ENCODE measurements around the gene SCAPER.

DNA sequence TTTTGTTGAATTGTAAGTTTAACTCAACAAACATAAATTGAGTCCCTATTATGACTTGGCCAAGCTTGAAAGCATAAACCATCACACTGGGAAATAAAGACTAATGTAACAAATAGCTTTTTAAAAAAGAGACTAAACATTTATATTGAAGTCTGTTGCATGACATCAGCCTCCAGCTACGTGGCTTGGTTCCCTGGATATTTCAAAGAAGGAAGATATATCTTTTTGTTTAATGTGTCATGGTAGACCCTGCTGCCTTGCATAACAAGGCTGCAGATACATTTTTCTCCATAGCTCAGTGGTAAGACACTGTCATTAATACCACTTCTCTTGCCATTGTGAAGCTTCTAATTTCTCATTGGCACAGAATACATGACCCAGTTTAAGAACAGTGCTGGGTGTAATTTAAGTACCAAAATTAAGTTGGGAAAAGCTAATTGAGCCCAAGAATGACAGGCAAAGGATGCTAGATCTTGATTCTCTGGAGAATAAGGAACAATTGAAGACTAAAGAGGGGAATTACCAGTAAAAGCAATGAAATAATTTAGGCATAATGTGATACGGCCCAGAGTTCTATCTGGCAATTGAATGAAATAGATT, 40.5 kb upstream of the SCAPER start:
- TF ChIP-seq, protein P1, sequence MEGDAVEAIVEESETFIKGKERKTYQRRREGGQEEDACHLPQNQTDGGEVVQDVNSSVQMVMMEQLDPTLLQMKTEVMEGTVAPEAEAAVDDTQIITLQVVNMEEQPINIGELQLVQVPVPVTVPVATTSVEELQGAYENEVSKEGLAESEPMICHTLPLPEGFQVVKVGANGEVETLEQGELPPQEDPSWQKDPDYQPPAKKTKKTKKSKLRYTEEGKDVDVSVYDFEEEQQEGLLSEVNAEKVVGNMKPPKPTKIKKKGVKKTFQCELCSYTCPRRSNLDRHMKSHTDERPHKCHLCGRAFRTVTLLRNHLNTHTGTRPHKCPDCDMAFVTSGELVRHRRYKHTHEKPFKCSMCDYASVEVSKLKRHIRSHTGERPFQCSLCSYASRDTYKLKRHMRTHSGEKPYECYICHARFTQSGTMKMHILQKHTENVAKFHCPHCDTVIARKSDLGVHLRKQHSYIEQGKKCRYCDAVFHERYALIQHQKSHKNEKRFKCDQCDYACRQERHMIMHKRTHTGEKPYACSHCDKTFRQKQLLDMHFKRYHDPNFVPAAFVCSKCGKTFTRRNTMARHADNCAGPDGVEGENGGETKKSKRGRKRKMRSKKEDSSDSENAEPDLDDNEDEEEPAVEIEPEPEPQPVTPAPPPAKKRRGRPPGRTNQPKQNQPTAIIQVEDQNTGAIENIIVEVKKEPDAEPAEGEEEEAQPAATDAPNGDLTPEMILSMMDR (IDR thresholded peaks at IDR 0.05; ENCODE audit: low read depth, low read length): no peak
- TF ChIP-seq EZH2phosphoT487 (IDR thresholded peaks at IDR 0.05; ENCODE audit: low read depth): no peak

Data from OCI-LY3 (cell line).